ENCODE data around the gene PRRT1. TPM values are rescaled to one million over a fixed set of nuclear protein-coding genes. Genes with fewer than 3 reads are reported as not detected.

PRRT1 gene
- total and polyA plus RNA-seq, 8 donors: 0.80 to 1.9 (median 1.3) TPM

DNA sequence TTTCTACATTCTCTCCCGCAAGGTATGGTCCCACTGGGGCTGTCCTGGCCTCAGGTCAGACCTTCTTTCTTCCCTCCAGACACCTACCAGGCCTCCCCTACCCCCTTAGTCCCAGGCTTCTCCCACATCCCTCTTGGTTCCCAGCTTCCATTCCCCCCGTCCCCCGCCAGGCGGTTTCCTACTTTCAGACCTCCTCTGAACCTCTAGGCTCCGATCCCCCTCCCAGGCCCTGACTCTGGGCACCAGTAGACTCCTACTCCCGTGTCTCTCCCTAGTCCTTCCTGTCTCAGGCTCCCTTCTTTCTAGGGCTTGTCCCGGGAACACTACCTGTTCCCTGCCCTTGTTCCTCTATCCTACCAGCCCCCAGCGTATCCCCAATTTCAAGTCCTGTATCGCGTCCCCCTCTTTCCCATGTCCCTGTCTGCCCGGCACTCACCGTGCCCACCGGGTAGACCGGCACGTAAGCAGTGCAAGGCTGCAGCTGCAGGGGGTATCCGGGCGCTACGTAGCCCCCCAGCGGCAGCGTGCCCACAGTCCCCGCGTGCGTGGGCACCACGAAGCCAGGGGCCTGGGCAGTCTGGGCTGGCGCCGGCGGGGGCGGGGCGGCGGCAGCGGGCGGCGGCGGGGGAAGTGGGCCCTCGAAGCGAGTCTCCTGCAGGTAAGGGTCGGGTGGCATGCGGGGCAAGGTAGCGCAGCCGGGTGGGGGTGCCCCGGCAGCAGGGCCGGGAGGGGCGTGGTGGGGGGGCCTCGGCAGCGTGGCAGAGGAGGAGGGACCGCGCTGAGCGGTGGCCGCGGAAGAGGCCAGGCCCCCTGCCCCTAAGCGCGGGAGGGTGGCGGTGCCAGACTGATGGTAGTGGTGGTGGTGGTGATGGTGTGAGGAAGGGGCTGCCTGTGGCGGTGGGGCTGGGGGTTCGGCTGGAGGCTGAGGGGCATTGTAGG, 1.5 kb downstream of the PRRT1 start:
- peaks cover 15 to 44% of the 10 kb centered on the region in 2 donors for H3K4me1 ChIP-seq
- peaks cover 32 to 89% of the 10 kb centered on the region in 2 donors for H3K27me3 ChIP-seq
- no peaks in the 10 kb centered on the region for H3K36me3 ChIP-seq
- intact Hi-C loops (cut with DNase I): loop anchor here in 1 of 2 donors (5.0 kb wide), 1 partner anchor 33 kb away; no protein-coding TSS in a partner anchor
- DNase-seq (no peak), ATAC-seq (no peak)
- H3K27ac ChIP-seq: no peak overlapping the region
- TF ChIP-seq, protein P1, sequence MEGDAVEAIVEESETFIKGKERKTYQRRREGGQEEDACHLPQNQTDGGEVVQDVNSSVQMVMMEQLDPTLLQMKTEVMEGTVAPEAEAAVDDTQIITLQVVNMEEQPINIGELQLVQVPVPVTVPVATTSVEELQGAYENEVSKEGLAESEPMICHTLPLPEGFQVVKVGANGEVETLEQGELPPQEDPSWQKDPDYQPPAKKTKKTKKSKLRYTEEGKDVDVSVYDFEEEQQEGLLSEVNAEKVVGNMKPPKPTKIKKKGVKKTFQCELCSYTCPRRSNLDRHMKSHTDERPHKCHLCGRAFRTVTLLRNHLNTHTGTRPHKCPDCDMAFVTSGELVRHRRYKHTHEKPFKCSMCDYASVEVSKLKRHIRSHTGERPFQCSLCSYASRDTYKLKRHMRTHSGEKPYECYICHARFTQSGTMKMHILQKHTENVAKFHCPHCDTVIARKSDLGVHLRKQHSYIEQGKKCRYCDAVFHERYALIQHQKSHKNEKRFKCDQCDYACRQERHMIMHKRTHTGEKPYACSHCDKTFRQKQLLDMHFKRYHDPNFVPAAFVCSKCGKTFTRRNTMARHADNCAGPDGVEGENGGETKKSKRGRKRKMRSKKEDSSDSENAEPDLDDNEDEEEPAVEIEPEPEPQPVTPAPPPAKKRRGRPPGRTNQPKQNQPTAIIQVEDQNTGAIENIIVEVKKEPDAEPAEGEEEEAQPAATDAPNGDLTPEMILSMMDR (IDR thresholded peaks at IDR 0.05): no peak
- no peaks in the 10 kb centered on the region for H3K9me3 ChIP-seq
- H3K4me3 ChIP-seq: no peak overlapping the region

DNA sequence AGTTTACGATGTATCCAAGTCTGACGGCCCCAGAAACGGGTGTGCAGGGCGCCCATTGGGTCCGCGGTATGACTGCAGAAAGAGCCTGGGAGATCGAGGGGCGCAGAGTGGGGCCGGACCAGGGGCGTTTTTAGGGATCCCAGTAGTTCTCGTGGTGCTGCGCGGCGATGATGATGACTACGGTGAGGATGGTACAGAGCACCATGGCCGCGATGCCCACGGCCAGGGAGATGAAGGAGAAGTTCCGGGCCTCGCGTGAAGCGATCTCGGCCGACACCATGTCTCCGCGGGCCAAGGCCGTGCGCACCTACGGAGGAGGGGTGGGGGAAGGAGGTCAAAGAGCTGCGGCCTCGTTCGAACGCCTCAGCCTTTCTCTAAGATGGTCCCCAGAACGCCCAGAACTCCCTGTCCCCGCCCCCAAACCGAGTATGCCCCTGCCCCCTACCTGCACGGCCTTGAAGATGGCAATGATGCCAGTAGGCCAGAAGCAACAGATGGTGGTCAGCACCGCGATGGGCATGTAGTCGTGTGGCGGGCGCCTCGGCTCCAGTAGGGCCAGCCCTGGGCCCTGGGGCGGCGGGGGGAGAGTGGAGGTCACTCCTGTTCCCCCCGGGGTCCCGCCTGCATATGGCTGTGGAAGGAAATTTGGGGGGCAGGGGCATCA, 2.5 kb downstream of the PRRT1 start:
- intact Hi-C loops (cut with DNase I): no loop called here
- DNase-seq (no peak), ATAC-seq (no peak)
- H3K27me3 ChIP-seq: peaks cover 32 to 79% of the 10 kb centered on the region in 2 donors
- peaks cover 9 to 34% of the 10 kb centered on the region in 2 donors for H3K4me1 ChIP-seq
- H3K4me3 ChIP-seq: peak overlapping the region in 1 of 2 donors; percentile 29
- TF ChIP-seq, protein P1 (IDR thresholded peaks at IDR 0.05): no peak
- H3K27ac ChIP-seq: no peak overlapping the region
- H3K9me3 ChIP-seq: no peaks in the 10 kb centered on the region
- no peaks in the 10 kb centered on the region for H3K36me3 ChIP-seq

DNA sequence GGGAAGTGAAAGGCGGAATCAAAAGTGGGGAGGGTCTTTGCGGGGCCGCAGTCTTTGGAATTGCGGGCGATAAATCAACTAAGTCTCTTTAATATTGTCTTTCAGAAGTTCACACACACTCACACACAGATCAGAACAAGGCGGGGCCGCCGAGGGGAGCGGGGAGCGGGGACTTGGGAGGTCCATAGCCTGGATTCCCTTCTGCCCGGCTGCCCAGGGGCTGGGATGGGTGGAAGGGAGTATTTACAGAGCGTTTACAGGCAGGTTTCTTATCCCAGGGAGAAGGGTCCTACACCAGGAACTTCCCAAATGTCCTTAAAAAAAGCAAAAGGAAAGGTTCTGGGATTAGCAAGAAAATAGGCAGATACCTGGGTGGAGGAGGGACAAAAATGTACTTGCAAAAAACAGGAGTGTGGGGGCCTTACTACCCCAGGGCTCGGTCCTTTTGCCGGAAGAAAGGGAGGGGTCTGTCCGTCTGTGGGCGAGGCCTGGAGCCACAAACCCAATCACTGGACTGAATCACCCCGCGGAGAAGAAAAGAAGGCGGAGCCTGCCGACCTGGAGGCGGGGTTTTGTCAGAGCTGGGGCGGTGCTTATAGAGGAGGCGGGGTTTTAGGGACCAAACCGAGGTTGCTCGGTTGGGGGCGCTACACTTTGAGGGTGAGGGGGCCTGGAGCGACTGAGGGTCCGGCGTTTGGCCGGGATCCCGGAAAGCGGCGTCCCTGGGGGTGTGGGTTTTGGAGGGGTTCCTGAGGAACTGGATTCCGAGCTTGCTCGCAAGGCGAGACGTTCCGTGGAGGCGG, 3.2 kb downstream of the PRRT1 start:
- peak in 3 of 4 donors; percentile 48 to 87 (median 71) for DNase-seq
- Histone ChIP-seq H3K9me3 (no peaks in the 10 kb centered on the region), H3K27me3 (peaks cover 32 to 74% of the 10 kb centered on the region in 2 donors), H3K36me3 (no peaks in the 10 kb centered on the region), H3K4me1 (peaks cover 5 to 26% of the 10 kb centered on the region in 2 donors), H3K27ac (no peak overlapping the region), H3K4me3 (peak overlapping the region in 1 of 2 donors; percentile 29)
- TF ChIP-seq, protein P1 (IDR thresholded peaks at IDR 0.05): no peak
- peak; percentile 47 for ATAC-seq
- intact Hi-C loops (cut with DNase I): no loop called here

- intact Hi-C loops (cut with DNase I): no loop called here
- TF ChIP-seq, protein P1 (IDR thresholded peaks at IDR 0.05): no peak
- Histone ChIP-seq H3K36me3 (no peaks in the 10 kb centered on the region), H3K9me3 (no peaks in the 10 kb centered on the region), H3K4me3 (no peak overlapping the region), H3K27ac (no peak overlapping the region), H3K4me1 (peaks cover 0 to 17% of the 10 kb centered on the region in 2 donors), H3K27me3 (peaks cover 28 to 74% of the 10 kb centered on the region in 2 donors)
- DNase-seq (no peak), ATAC-seq (no peak)
Measured at GRCh38 chr6:32147401-32148132, 4.2 kb downstream of the PRRT1 start.

Measured in left lung (tissue), 10 donors.